HCT116 (cell line): ENCODE data around the gene KATNBL1. TPM values are rescaled to one million over a fixed set of nuclear protein-coding genes. Genes with fewer than 3 reads are reported as not detected.

Experiments used
- ATAC-seq: fragments of 200-7000 bp; cut with Tn5 transposase; 2 replicates; pipeline ENCODE4 v1.9.1; 2020; ENCODE audit warnings: mild to moderate bottlenecking, moderate library complexity
- BruUV-seq: library from RNA; stranded (reverse); fragments of 400-500 nt; replicated peaks from 2 replicates; lab custom pipeline; 2021; lab: Mats Ljungman, UMichigan
- CTCF ChIA-PET: fragments of 300-600 bp; sonication (Branson Sonifier 250); formaldehyde crosslinking; loops from one replicate; lab custom pipeline; 2021; ENCODE audit warnings: antibody characterized with exemption; lab: Charles Lee
- POLR2A ChIA-PET: fragments of 300-600, 350-600 bp; sonication (Branson Sonifier 250); formaldehyde crosslinking; loops from one replicate; lab custom pipeline; 2021; ENCODE audit warnings: antibody characterized with exemption; lab: Charles Lee
- RAD21 ChIA-PET, 2 experiments: fragments of 300-600 bp; sonication (Branson Sonifier 250); formaldehyde crosslinking; loops; one replicate each; lab custom pipeline; 2023; ENCODE audit warnings: low total read pairs in 2 of 2; ENCODE audit not compliant: uncharacterized antibody in 2 of 2, unreplicated experiment in 2 of 2, low non-redundant PET in 1 of 2; lab: Charles Lee
- DNase-seq: peaks from one replicate; pipeline ENCODE4 v3.0.0-alpha.2; 2010; ENCODE audit warnings: low read depth, low spot score
- H2AFZ ChIP-seq: fragments of 200-600 bp; shearing (Covaris generic), sonication (generic); 2 replicates; pipeline ENCODE4 v1.6.1; 2017; ENCODE audit warnings: low read depth, mixed run types, mixed read lengths, antibody characterized with exemption, low read length; ENCODE audit not compliant: poor library complexity, severe bottlenecking
- H3K27ac ChIP-seq: 2 replicates; pipeline ENCODE4 v1.5.1; 2012; ENCODE audit warnings: low read depth, low read length
- H3K27me3 ChIP-seq: fragments of 200-600 bp; sonication (generic); 2 replicates; pipeline ENCODE4 v1.6.1; 2016; ENCODE audit warnings: mixed run types, low read length, mixed read lengths; ENCODE audit not compliant: insufficient read depth
- H3K36me3 ChIP-seq, 2 experiments: fragments of 200-500 bp in 1 of 2; fragments of 200-600 bp in 1 of 2; sonication (Bioruptor generic) in 1 of 2; sonication (generic) in 1 of 2; 2 replicates each; pipeline versions ENCODE4 v1.5.1 to v1.6.1; 2014 to 2016; ENCODE audit warnings: low read length in 2 of 2, inconsistent platforms in 1 of 2, mixed read lengths in 1 of 2, mixed run types in 1 of 2; ENCODE audit not compliant: insufficient read depth in 2 of 2, control insufficient read depth in 1 of 2
- H3K4me1 ChIP-seq, 2 experiments: fragments of 200-600 bp in 1 of 2; sonication (generic) in 1 of 2; 2 replicates each; pipeline versions ENCODE4 v1.5.1 to v1.6.1; 2012 to 2017; ENCODE audit warnings: low read length in 2 of 2, inconsistent platforms in 1 of 2, mild to moderate bottlenecking in 1 of 2, mixed read lengths in 1 of 2, mixed run types in 1 of 2, moderate library complexity in 1 of 2; ENCODE audit not compliant: insufficient read depth in 2 of 2, control insufficient read depth in 1 of 2
- H3K4me2 ChIP-seq: fragments of 200-600 bp; sonication (generic); 2 replicates; pipeline ENCODE4 v1.6.1; 2017; ENCODE audit warnings: mixed run types, low read length, mixed read lengths
- H3K4me3 ChIP-seq, 2 experiments: fragments of 200-600 bp in 1 of 2; sonication (generic) in 1 of 2; replicated peaks in 1 of 2; 2 replicates each; pipeline ENCODE4 v1.5.1; 2011 to 2016; ENCODE audit warnings: low read length in 2 of 2, control low read depth in 1 of 2, low read depth in 1 of 2, mild to moderate bottlenecking in 1 of 2, mixed read lengths in 1 of 2, mixed run types in 1 of 2
- H3K79me2 ChIP-seq: fragments of 200-600 bp; sonication (generic); 2 replicates; pipeline ENCODE4 v1.6.1; 2017; ENCODE audit warnings: mild to moderate bottlenecking, mixed run types, low read length, moderate library complexity, mixed read lengths; ENCODE audit not compliant: insufficient read depth
- H3K9ac ChIP-seq: fragments of 200-600 bp; sonication (generic); 2 replicates; pipeline ENCODE4 v1.6.1; 2016; ENCODE audit warnings: low read length, mixed read lengths
- H3K9me2 ChIP-seq: fragments of 200-600 bp; sonication (generic), shearing (Covaris generic); 2 replicates; pipeline ENCODE4 v1.6.1; 2017; ENCODE audit warnings: mixed run types, mild to moderate bottlenecking, moderate library complexity; ENCODE audit not compliant: insufficient read depth
- H3K9me3 ChIP-seq, 2 experiments: fragments of 200-500 bp in 1 of 2; fragments of 200-600 bp in 1 of 2; sonication (Bioruptor generic) in 1 of 2; sonication (generic) in 1 of 2; 2 replicates each; pipeline ENCODE4 v1.6.1; 2014 to 2017; ENCODE audit warnings: low read length in 2 of 2, mixed read lengths in 2 of 2, inconsistent platforms in 1 of 2, low read depth in 1 of 2, mild to moderate bottlenecking in 1 of 2, mixed run types in 1 of 2, moderate library complexity in 1 of 2; ENCODE audit not compliant: control insufficient read depth in 1 of 2, insufficient read depth in 1 of 2
- H4K20me1 ChIP-seq: fragments of 200-600 bp; sonication (generic), shearing (Covaris generic); 2 replicates; pipeline ENCODE4 v1.6.1; 2017; ENCODE audit warnings: mixed run types, mild to moderate bottlenecking, moderate library complexity; ENCODE audit not compliant: insufficient read depth
- CBX3 ChIP-seq: IDR thresholded peaks from 2 replicates; pipeline ENCODE4 v1.6.1; 2012; ENCODE audit warnings: low read depth
- CEBPB ChIP-seq: IDR thresholded peaks from 2 replicates; pipeline ENCODE4 v1.6.1; 2012; ENCODE audit warnings: low read depth
- ELF1 ChIP-seq: IDR thresholded peaks from 2 replicates; pipeline ENCODE4 v1.6.1; 2012; ENCODE audit warnings: low read depth, borderline replicate concordance
- EZH2 ChIP-seq: fragments of 200-600 bp; sonication (generic); IDR thresholded peaks from 2 replicates; pipeline ENCODE4 v1.6.1; 2017; ENCODE audit warnings: antibody characterized with exemption, mixed run types
- POLR2A ChIP-seq: IDR thresholded peaks from 2 replicates; pipeline ENCODE4 v1.7.0; 2011; ENCODE audit warnings: borderline replicate concordance; ENCODE audit not compliant: insufficient read depth, insufficient read length; ENCODE audit errors: extremely low read depth
- POLR2AphosphoS5 ChIP-seq: IDR thresholded peaks from 2 replicates; pipeline ENCODE4 v1.6.1; 2011; ENCODE audit warnings: mild to moderate bottlenecking, low read depth, low read length, moderate library complexity
- RAD21 ChIP-seq: IDR thresholded peaks from 2 replicates; pipeline ENCODE4 v1.6.1; 2012; ENCODE audit warnings: low read depth, mild to moderate bottlenecking
- SRF ChIP-seq: IDR thresholded peaks from 2 replicates; pipeline ENCODE4 v1.6.1; 2012; ENCODE audit warnings: low read depth
- TCF7L2 ChIP-seq: IDR thresholded peaks from 2 replicates; pipeline ENCODE4 v1.7.0; 2011; ENCODE audit warnings: borderline replicate concordance, inconsistent platforms; ENCODE audit not compliant: insufficient read depth, insufficient read length; ENCODE audit errors: extremely low read depth
- intact Hi-C: fragments of 100-400 bp; cut with micrococcal nuclease; formaldehyde crosslinking; loops from 2 replicates; pipeline ENCODE4 v1.10.0; 2022
- total RNA-seq: library from RNA; stranded (reverse); gene quantifications from one replicate; pipeline ENCODE4 v1.2.1, GENCODE V29; 2021; ENCODE audit not compliant: unreplicated experiment
- TF ChIP-seq, protein P1 (sequence below): IDR thresholded peaks from 2 replicates; pipeline ENCODE4 v1.6.1; 2011; ENCODE audit warnings: mild to moderate bottlenecking, low read length, moderate library complexity; ENCODE audit not compliant: insufficient replicate concordance; ENCODE audit errors: extremely low read depth
- TF ChIP-seq, protein P2 (sequence below): IDR thresholded peaks from 2 replicates; pipeline ENCODE4 v1.6.1; 2012
- TF ChIP-seq, protein P3 (sequence below), 3 experiments: fragments of 200-600 bp in 1 of 3; sonication (generic) in 1 of 3; IDR thresholded peaks in 2 of 3; conservative IDR thresholded peaks in 1 of 3; 2 replicates each; pipeline ENCODE4 v1.5.1; 2012 to 2017; ENCODE audit warnings: low read depth in 2 of 3, low read length in 2 of 3, antibody characterized with exemption in 1 of 3, borderline replicate concordance in 1 of 3, control low read depth in 1 of 3, mild to moderate bottlenecking in 1 of 3, mixed read lengths in 1 of 3, mixed run types in 1 of 3, moderate library complexity in 1 of 3; ENCODE audit not compliant: insufficient read depth in 1 of 3
- TF ChIP-seq, protein P4 (sequence below): IDR thresholded peaks from 2 replicates; pipeline ENCODE4 v1.6.1; 2012; ENCODE audit warnings: low read depth

KATNBL1 gene
- total RNA-seq, 1 experiment from 2014 or later = 40.5 TPM

DNA sequence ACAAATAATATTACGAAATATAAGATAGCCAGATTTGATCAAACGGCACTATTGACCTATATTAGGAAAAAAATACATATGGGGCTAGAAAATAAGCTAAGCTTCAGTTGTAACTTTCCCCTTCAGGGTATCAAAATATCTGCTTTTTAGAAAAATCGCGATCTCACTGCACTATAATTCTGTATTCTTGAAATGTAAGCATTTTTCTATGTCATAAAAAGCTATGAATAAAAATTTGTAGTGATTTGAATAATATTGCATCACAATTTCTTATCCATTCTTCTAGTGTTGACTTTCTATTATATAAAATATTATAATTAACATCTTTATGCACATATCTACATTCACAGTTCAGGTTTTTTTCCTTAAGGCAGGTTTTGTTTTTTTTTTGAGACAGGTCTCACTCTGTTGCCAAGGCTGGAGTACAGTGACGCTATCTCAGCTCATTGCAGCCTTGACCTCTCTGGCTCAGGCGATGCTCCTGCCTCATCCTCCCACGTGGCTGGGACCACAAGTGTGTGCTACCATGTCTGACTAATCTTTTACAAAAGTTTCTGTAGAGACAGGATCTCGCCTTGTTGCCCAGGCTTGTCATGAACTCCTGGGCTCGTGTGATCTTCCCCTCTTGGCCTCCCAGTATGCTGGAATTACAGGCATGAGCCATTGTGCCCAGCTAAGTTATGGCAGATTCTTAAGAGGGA, 36.5 kb upstream of the KATNBL1 start (continued):
- TF ChIP-seq TCF7L2 (no peak), POLR2AphosphoS5 (no peak), CBX3 (no peak)
- TF ChIP-seq, all 23 proteins: peak for 0

DNA sequence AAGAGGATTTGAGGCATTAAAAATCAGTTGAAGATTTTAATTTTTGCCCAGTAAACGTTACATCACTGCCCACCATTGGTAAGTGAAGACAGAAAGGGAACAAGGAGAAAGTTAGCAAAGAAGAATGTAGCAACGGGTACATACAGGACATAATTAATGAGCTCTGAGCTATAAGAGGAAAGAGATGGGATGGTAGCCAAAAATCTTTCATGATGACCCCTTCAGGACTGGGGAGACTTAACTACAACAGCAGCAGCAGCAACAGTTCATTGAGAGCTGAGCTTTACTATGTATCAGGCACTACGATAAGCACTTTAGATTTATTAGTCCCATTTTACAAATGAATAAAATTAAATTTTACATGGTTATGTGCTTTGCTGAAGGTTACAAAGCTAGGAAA, 33.3 kb upstream of the KATNBL1 start:
- Histone ChIP-seq H3K36me3 (peaks cover 0 to 4% of the 10 kb centered on the region in 2 experiments; a peak in 2 of 4 replicates), H3K4me2 (no peak overlapping the region), H3K79me2 (no peaks in the 10 kb centered on the region), H3K9me3 (no peaks in the 10 kb centered on the region), H4K20me1 (no peaks in the 10 kb centered on the region), H3K4me3 (no peak overlapping the region), H3K9me2 (no peaks in the 10 kb centered on the region), H3K27ac (no peak overlapping the region), H2AFZ (no peak overlapping the region), H3K4me1 (peaks cover 2 to 29% of the 10 kb centered on the region in 2 experiments; a peak in 3 of 4 replicates), H3K27me3 (no peaks in the 10 kb centered on the region), H3K9ac (no peak overlapping the region)
- POLR2A ChIA-PET = no interaction called here
- TF ChIP-seq SRF (no peak), EZH2 (no peak), CEBPB (no peak), ELF1 (no peak), POLR2A (no peak), RAD21 (no peak)
- TF ChIP-seq, protein P1, sequence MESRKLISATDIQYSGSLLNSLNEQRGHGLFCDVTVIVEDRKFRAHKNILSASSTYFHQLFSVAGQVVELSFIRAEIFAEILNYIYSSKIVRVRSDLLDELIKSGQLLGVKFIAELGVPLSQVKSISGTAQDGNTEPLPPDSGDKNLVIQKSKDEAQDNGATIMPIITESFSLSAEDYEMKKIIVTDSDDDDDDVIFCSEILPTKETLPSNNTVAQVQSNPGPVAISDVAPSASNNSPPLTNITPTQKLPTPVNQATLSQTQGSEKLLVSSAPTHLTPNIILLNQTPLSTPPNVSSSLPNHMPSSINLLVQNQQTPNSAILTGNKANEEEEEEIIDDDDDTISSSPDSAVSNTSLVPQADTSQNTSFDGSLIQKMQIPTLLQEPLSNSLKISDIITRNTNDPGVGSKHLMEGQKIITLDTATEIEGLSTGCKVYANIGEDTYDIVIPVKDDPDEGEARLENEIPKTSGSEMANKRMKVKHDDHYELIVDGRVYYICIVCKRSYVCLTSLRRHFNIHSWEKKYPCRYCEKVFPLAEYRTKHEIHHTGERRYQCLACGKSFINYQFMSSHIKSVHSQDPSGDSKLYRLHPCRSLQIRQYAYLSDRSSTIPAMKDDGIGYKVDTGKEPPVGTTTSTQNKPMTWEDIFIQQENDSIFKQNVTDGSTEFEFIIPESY = no peak
- TF ChIP-seq, protein P2, sequence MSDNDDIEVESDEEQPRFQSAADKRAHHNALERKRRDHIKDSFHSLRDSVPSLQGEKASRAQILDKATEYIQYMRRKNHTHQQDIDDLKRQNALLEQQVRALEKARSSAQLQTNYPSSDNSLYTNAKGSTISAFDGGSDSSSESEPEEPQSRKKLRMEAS = no peak
- TF ChIP-seq, protein P3, sequence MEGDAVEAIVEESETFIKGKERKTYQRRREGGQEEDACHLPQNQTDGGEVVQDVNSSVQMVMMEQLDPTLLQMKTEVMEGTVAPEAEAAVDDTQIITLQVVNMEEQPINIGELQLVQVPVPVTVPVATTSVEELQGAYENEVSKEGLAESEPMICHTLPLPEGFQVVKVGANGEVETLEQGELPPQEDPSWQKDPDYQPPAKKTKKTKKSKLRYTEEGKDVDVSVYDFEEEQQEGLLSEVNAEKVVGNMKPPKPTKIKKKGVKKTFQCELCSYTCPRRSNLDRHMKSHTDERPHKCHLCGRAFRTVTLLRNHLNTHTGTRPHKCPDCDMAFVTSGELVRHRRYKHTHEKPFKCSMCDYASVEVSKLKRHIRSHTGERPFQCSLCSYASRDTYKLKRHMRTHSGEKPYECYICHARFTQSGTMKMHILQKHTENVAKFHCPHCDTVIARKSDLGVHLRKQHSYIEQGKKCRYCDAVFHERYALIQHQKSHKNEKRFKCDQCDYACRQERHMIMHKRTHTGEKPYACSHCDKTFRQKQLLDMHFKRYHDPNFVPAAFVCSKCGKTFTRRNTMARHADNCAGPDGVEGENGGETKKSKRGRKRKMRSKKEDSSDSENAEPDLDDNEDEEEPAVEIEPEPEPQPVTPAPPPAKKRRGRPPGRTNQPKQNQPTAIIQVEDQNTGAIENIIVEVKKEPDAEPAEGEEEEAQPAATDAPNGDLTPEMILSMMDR (IDR thresholded peaks at IDR 0.05 in 2 of 3, conservative IDR thresholded peaks at IDR 0.05 in 1 of 3; ENCODE audit: borderline replicate concordance in 1 of 3, insufficient read depth in 1 of 3, low read depth in 2 of 3, low read length in 2 of 3) = no peak
- TF ChIP-seq, protein P4, sequence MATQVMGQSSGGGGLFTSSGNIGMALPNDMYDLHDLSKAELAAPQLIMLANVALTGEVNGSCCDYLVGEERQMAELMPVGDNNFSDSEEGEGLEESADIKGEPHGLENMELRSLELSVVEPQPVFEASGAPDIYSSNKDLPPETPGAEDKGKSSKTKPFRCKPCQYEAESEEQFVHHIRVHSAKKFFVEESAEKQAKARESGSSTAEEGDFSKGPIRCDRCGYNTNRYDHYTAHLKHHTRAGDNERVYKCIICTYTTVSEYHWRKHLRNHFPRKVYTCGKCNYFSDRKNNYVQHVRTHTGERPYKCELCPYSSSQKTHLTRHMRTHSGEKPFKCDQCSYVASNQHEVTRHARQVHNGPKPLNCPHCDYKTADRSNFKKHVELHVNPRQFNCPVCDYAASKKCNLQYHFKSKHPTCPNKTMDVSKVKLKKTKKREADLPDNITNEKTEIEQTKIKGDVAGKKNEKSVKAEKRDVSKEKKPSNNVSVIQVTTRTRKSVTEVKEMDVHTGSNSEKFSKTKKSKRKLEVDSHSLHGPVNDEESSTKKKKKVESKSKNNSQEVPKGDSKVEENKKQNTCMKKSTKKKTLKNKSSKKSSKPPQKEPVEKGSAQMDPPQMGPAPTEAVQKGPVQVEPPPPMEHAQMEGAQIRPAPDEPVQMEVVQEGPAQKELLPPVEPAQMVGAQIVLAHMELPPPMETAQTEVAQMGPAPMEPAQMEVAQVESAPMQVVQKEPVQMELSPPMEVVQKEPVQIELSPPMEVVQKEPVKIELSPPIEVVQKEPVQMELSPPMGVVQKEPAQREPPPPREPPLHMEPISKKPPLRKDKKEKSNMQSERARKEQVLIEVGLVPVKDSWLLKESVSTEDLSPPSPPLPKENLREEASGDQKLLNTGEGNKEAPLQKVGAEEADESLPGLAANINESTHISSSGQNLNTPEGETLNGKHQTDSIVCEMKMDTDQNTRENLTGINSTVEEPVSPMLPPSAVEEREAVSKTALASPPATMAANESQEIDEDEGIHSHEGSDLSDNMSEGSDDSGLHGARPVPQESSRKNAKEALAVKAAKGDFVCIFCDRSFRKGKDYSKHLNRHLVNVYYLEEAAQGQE = no peak
- DNase-seq (no peak), ATAC-seq (no peak)
- RAD21 ChIA-PET = no interaction called here
- BruUV-seq = no TSS peak
- intact Hi-C loops = no loop called here
- CTCF ChIA-PET = no interaction called here
